Measurements from ENCODE around the gene TMC8. TPM values are rescaled to one million over a fixed set of nuclear protein-coding genes. Genes with fewer than 3 reads are reported as not detected.
"Not testable (repeated sequence)": the region's sequence is repeated elsewhere in the genome, so short reads cannot be mapped to it uniquely, and the experiment has no call there.

The TMC8 gene, protein sequence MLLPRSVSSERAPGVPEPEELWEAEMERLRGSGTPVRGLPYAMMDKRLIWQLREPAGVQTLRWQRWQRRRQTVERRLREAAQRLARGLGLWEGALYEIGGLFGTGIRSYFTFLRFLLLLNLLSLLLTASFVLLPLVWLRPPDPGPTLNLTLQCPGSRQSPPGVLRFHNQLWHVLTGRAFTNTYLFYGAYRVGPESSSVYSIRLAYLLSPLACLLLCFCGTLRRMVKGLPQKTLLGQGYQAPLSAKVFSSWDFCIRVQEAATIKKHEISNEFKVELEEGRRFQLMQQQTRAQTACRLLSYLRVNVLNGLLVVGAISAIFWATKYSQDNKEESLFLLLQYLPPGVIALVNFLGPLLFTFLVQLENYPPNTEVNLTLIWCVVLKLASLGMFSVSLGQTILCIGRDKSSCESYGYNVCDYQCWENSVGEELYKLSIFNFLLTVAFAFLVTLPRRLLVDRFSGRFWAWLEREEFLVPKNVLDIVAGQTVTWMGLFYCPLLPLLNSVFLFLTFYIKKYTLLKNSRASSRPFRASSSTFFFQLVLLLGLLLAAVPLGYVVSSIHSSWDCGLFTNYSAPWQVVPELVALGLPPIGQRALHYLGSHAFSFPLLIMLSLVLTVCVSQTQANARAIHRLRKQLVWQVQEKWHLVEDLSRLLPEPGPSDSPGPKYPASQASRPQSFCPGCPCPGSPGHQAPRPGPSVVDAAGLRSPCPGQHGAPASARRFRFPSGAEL
- total RNA-seq (not detected in 2 replicates), polyA plus RNA-seq (0.02 TPM in 1 of 2 replicates, not detected in the other), polyA minus RNA-seq (ENCODE audit: low replicate concordance) (not detected in 2 replicates)
- not detected in 2 replicates for polyA plus RNA-seq (2012)

- Histone ChIP-seq H3K9me3 (ENCODE audit: control insufficient read depth, insufficient read depth, low read depth, low read length) (no peaks in the 10 kb centered on the region), H3K9ac (ENCODE audit: insufficient read depth, low read length) (no peak within 1 kb of the TSS), H3K27ac (ENCODE audit: insufficient read depth, low read length) (no peak within 1 kb of the TSS), H2AFZ (ENCODE audit: low read length) (no peak within 1 kb of the TSS), H3K27me3 (ENCODE audit: control insufficient read depth, insufficient read depth, low read length) (peaks cover 28% of the 10 kb centered on the region), H3K36me3 (ENCODE audit: control insufficient read depth, insufficient read depth, low read length) (no peaks in the 10 kb centered on the region), H4K20me1 (ENCODE audit: control insufficient read depth, extremely low read depth, insufficient read depth, low read length) (no peaks in the 10 kb centered on the region), H3K79me2 (ENCODE audit: control insufficient read depth, insufficient read depth, low read length) (no peaks in the 10 kb centered on the region), H3K4me1 (ENCODE audit: control insufficient read depth, extremely low read depth, insufficient read depth, low read length) (peaks cover 2% of the 10 kb centered on the region), H3K4me3 (replicated peaks in 1 of 4; ENCODE audit: control extremely low read depth in 1 of 4, insufficient read depth in 1 of 4, low read depth in 3 of 4, low read length in 4 of 4) (no peak within 1 kb of the TSS), H3K4me2 (ENCODE audit: extremely low read depth, insufficient read depth, low read length) (no peak within 1 kb of the TSS)
- DNase-seq (ENCODE audit: low read depth in 2 of 2): no peak
- TF ChIP-seq, protein P1, sequence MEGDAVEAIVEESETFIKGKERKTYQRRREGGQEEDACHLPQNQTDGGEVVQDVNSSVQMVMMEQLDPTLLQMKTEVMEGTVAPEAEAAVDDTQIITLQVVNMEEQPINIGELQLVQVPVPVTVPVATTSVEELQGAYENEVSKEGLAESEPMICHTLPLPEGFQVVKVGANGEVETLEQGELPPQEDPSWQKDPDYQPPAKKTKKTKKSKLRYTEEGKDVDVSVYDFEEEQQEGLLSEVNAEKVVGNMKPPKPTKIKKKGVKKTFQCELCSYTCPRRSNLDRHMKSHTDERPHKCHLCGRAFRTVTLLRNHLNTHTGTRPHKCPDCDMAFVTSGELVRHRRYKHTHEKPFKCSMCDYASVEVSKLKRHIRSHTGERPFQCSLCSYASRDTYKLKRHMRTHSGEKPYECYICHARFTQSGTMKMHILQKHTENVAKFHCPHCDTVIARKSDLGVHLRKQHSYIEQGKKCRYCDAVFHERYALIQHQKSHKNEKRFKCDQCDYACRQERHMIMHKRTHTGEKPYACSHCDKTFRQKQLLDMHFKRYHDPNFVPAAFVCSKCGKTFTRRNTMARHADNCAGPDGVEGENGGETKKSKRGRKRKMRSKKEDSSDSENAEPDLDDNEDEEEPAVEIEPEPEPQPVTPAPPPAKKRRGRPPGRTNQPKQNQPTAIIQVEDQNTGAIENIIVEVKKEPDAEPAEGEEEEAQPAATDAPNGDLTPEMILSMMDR (conservative IDR thresholded peaks at IDR 0.05 in 1 of 2, IDR thresholded peaks at IDR 0.05 in 1 of 2; ENCODE audit: low read depth in 1 of 2, low read length in 2 of 2): no peak
- TF ChIP-seq EZH2 (IDR thresholded peaks at IDR 0.05; ENCODE audit: low read length, missing control alignments): no peak
These were observed at the start of gene TMC8 for GRCh38 chr17:78130437-78131101. TSS of gene TMC8 (plus strand) at chr17:78130771. CDS start at chr17:78131589, 818 bp downstream.

DNA sequence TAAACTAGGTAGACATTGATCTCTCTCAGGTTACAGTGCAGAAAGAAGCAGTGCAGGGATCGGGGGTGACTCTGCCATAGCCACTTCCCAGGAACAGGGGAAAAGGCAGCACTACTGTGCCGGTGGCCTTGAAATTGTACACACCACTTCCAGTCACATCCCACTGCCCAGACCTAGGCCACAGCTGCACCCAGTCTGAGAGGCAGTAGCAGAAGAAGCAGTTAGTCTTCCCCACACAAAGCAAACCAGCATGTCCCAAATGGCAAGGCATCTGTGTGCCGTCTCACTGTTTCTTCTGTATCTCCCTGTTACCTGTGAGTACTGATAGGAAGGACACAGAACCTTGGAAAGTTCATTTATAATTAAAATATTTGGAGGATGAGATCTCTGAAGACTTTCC is 49.0 kb upstream of the TMC8 start:
- no peaks in the 10 kb centered on the region for H3K27me3 ChIP-seq (ENCODE audit: control insufficient read depth, insufficient read depth, low read length)
- no peaks in the 10 kb centered on the region for H4K20me1 ChIP-seq (ENCODE audit: control insufficient read depth, extremely low read depth, insufficient read depth, low read length)
- no peaks in the 10 kb centered on the region for H3K4me1 ChIP-seq (ENCODE audit: control insufficient read depth, extremely low read depth, insufficient read depth, low read length)
- no peaks in the 10 kb centered on the region for H3K79me2 ChIP-seq (ENCODE audit: control insufficient read depth, insufficient read depth, low read length)
- TF ChIP-seq, protein P1 (conservative IDR thresholded peaks at IDR 0.05 in 1 of 2, IDR thresholded peaks at IDR 0.05 in 1 of 2; ENCODE audit: low read depth in 1 of 2, low read length in 2 of 2): no peak
- TF ChIP-seq EZH2 (IDR thresholded peaks at IDR 0.05; ENCODE audit: low read length, missing control alignments): no peak
- no peaks in the 10 kb centered on the region for H3K9me3 ChIP-seq (ENCODE audit: control insufficient read depth, insufficient read depth, low read depth, low read length)
- H3K4me2 ChIP-seq (ENCODE audit: extremely low read depth, insufficient read depth, low read length): no peak overlapping the region
- no peak overlapping the region for H3K9ac ChIP-seq (ENCODE audit: insufficient read depth, low read length)
- no peak overlapping the region for H2AFZ ChIP-seq (ENCODE audit: low read length)
- H3K27ac ChIP-seq (ENCODE audit: insufficient read depth, low read length): no peak overlapping the region
- peaks cover 6% of the 10 kb centered on the region for H3K36me3 ChIP-seq (ENCODE audit: control insufficient read depth, insufficient read depth, low read length)
- no peak overlapping the region for H3K4me3 ChIP-seq (replicated peaks in 1 of 4; ENCODE audit: control extremely low read depth in 1 of 4, insufficient read depth in 1 of 4, low read depth in 3 of 4, low read length in 4 of 4)
- DNase-seq (ENCODE audit: low read depth in 2 of 2): no peak

DNA sequence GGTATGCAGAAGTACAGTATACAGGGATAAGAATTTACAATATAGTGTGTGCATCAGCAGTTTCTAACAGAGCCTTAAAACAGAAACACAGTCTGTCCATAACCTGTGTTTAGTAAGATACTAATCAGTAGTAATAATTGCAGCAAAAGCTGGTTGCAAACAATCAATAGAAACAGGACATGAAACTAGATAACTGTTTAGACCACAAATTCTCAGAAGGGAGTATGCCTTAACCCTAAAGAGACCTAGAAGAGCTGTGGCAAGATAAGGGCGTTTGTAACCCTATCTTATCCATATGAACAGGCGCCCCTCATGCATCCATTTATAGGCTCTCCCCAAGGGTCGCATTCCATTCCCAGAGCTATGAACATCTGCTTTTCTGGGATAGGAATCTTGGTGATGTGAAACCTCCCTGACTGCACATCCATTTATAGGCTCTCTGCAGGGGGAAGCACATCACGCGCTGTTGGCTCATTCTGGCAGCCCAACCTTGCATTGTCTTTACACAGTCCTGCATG is 48.2 kb upstream of the TMC8 start:
- H3K4me3 ChIP-seq (replicated peaks in 1 of 4; ENCODE audit: control extremely low read depth in 1 of 4, insufficient read depth in 1 of 4, low read depth in 3 of 4, low read length in 4 of 4); H3K4me2 ChIP-seq (ENCODE audit: extremely low read depth, insufficient read depth, low read length); H3K27ac ChIP-seq (ENCODE audit: insufficient read depth, low read length); H3K4me1 ChIP-seq (ENCODE audit: control insufficient read depth, extremely low read depth, insufficient read depth, low read length); H3K9ac ChIP-seq (ENCODE audit: insufficient read depth, low read length); DNase-seq (ENCODE audit: low read depth in 2 of 2); H3K9me3 ChIP-seq (ENCODE audit: control insufficient read depth, insufficient read depth, low read depth, low read length); H4K20me1 ChIP-seq (ENCODE audit: control insufficient read depth, extremely low read depth, insufficient read depth, low read length); H3K36me3 ChIP-seq (ENCODE audit: control insufficient read depth, insufficient read depth, low read length); H2AFZ ChIP-seq (ENCODE audit: low read length); H3K27me3 ChIP-seq (ENCODE audit: control insufficient read depth, insufficient read depth, low read length); H3K79me2 ChIP-seq (ENCODE audit: control insufficient read depth, insufficient read depth, low read length): not testable (repeated sequence)

Measured in fibroblast of lung (primary cell).